MM.1S (cell line): ENCODE measurements around the gene SUCO.
"Not testable (repeated sequence)": the region's sequence is repeated elsewhere in the genome, so short reads cannot be mapped to it uniquely, and the experiment has no call there.

Source experiments
- DNase-seq: peaks from one replicate; pipeline ENCODE4 v3.0.0-alpha.2; 2015
- H2AFZ ChIP-seq: fragments of 300-600 bp; sonication (generic); 2 replicates; pipeline ENCODE4 v1.6.0; 2016; ENCODE audit warnings: antibody characterized with exemption, low read length
- H3F3A ChIP-seq: fragments of 300-600 bp; sonication (generic); 2 replicates; pipeline ENCODE4 v1.6.1; 2016; ENCODE audit warnings: mild to moderate bottlenecking, antibody characterized with exemption, low read length, moderate library complexity, mixed read lengths; ENCODE audit not compliant: insufficient read depth
- H3K27ac ChIP-seq: fragments of 300-600 bp; sonication (generic); 2 replicates; pipeline ENCODE4 v1.5.1; 2016; ENCODE audit warnings: mild to moderate bottlenecking, low read length
- H3K27me3 ChIP-seq: fragments of 300-600 bp; sonication (generic); replicated peaks from 2 replicates; pipeline ENCODE4 v1.6.0; 2016; ENCODE audit warnings: low read length; ENCODE audit not compliant: insufficient read depth
- H3K36me3 ChIP-seq: fragments of 300-600 bp; sonication (generic); replicated peaks from 2 replicates; pipeline ENCODE4 v1.6.1; 2016; ENCODE audit warnings: mild to moderate bottlenecking, low read length, mixed read lengths; ENCODE audit not compliant: insufficient read depth
- H3K4me1 ChIP-seq: fragments of 300-600 bp; sonication (generic); 2 replicates; pipeline ENCODE4 v1.6.1; 2016; ENCODE audit warnings: low read length, mixed read lengths
- H3K4me2 ChIP-seq: fragments of 300-600 bp; sonication (generic); 2 replicates; pipeline ENCODE4 v1.6.0; 2016; ENCODE audit warnings: low read depth, low read length
- H3K4me3 ChIP-seq: fragments of 300-600 bp; sonication (generic); 2 replicates; pipeline ENCODE4 v1.5.1; 2016; ENCODE audit warnings: low read length, mixed read lengths
- H3K79me2 ChIP-seq: fragments of 300-600 bp; sonication (generic); 2 replicates; pipeline ENCODE4 v1.6.1; 2016; ENCODE audit warnings: mixed run types, low read length, mixed read lengths
- H3K9ac ChIP-seq: fragments of 300-600 bp; sonication (generic); 2 replicates; pipeline ENCODE4 v1.6.1; 2016; ENCODE audit warnings: low read length, mixed read lengths
- H3K9me2 ChIP-seq: fragments of 300-600 bp; sonication (generic); replicated peaks from 2 replicates; pipeline ENCODE4 v1.6.1; 2016; ENCODE audit warnings: mild to moderate bottlenecking, low read length, mixed read lengths; ENCODE audit not compliant: insufficient read depth
- H3K9me3 ChIP-seq: fragments of 300-600 bp; sonication (generic); replicated peaks from 2 replicates; pipeline ENCODE4 v1.6.1; 2016; ENCODE audit warnings: mild to moderate bottlenecking, low read length, mixed read lengths; ENCODE audit not compliant: insufficient read depth
- H4K20me1 ChIP-seq: fragments of 300-600 bp; sonication (generic); 2 replicates; pipeline ENCODE4 v1.6.1; 2016; ENCODE audit warnings: mild to moderate bottlenecking, low read length, moderate library complexity, mixed read lengths; ENCODE audit not compliant: insufficient read depth
- EZH2 ChIP-seq: fragments of 300-600 bp; sonication (generic); optimal IDR thresholded peaks from 2 replicates; pipeline ENCODE3; 2017; ENCODE audit warnings: low read depth, mild to moderate bottlenecking, antibody characterized with exemption, low read length, mixed read lengths
- EZH2phosphoT487 ChIP-seq: fragments of 300-600 bp; sonication (generic); IDR thresholded peaks from 2 replicates; pipeline ENCODE4 v1.6.1; 2018; ENCODE audit warnings: antibody characterized with exemption, low read length
- TF ChIP-seq, protein P1 (sequence below): fragments of 300-600 bp; sonication (generic); IDR thresholded peaks from 2 replicates; pipeline ENCODE4 v1.5.1; 2016; ENCODE audit warnings: antibody characterized with exemption, low read length, mixed read lengths

Gene SUCO

GRCh38 chr1:172616636-172617035 lies 83.7 kb downstream of the SUCO start:
- H3K27me3 ChIP-seq, result no peaks in the 10 kb centered on the region
- H4K20me1 ChIP-seq, result no peaks in the 10 kb centered on the region
- H3F3A ChIP-seq, result no peaks in the 10 kb centered on the region
- TF ChIP-seq, protein P1, sequence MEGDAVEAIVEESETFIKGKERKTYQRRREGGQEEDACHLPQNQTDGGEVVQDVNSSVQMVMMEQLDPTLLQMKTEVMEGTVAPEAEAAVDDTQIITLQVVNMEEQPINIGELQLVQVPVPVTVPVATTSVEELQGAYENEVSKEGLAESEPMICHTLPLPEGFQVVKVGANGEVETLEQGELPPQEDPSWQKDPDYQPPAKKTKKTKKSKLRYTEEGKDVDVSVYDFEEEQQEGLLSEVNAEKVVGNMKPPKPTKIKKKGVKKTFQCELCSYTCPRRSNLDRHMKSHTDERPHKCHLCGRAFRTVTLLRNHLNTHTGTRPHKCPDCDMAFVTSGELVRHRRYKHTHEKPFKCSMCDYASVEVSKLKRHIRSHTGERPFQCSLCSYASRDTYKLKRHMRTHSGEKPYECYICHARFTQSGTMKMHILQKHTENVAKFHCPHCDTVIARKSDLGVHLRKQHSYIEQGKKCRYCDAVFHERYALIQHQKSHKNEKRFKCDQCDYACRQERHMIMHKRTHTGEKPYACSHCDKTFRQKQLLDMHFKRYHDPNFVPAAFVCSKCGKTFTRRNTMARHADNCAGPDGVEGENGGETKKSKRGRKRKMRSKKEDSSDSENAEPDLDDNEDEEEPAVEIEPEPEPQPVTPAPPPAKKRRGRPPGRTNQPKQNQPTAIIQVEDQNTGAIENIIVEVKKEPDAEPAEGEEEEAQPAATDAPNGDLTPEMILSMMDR, result no peak
- TF ChIP-seq EZH2, result no peak
- TF ChIP-seq EZH2phosphoT487, result no peak
- H3K4me1 ChIP-seq, result no peaks in the 10 kb centered on the region
- no peak overlapping the region for H3K27ac ChIP-seq
- H2AFZ ChIP-seq, result no peak overlapping the region
- no peaks in the 10 kb centered on the region for H3K9me3 ChIP-seq
- no peaks in the 10 kb centered on the region for H3K36me3 ChIP-seq
- H3K4me2 ChIP-seq, result no peak overlapping the region
- no peaks in the 10 kb centered on the region for H3K79me2 ChIP-seq
- H3K4me3 ChIP-seq, result no peak overlapping the region
- H3K9me2 ChIP-seq, result no peaks in the 10 kb centered on the region
- no peak overlapping the region for H3K9ac ChIP-seq
- no peak for DNase-seq

GRCh38 chr1:172620603-172621002 lies 87.7 kb downstream of the SUCO start:
- not testable (repeated sequence) for H3K9ac ChIP-seq, H3K36me3 ChIP-seq, H3K4me2 ChIP-seq, H3F3A ChIP-seq, H3K27me3 ChIP-seq, DNase-seq, H3K4me3 ChIP-seq, H2AFZ ChIP-seq, H3K9me3 ChIP-seq, H3K27ac ChIP-seq, H3K4me1 ChIP-seq, H4K20me1 ChIP-seq, H3K79me2 ChIP-seq, H3K9me2 ChIP-seq

- no peak overlapping the region for H3K27ac ChIP-seq
- DNase-seq, result no peak
- no peaks in the 10 kb centered on the region for H3K27me3 ChIP-seq
- no peaks in the 10 kb centered on the region for H3K36me3 ChIP-seq
- no peaks in the 10 kb centered on the region for H3K79me2 ChIP-seq
- H2AFZ ChIP-seq, result no peak overlapping the region
- H3K4me2 ChIP-seq, result no peak overlapping the region
- H3K9ac ChIP-seq, result no peak overlapping the region
- no peak overlapping the region for H3K4me3 ChIP-seq
- H3K9me3 ChIP-seq, result no peaks in the 10 kb centered on the region
- TF ChIP-seq, protein P1, result no peak
- TF ChIP-seq EZH2 (no peak), EZH2phosphoT487 (no peak)
- no peaks in the 10 kb centered on the region for H3K9me2 ChIP-seq
- no peaks in the 10 kb centered on the region for H4K20me1 ChIP-seq
- H3F3A ChIP-seq, result no peaks in the 10 kb centered on the region
- H3K4me1 ChIP-seq, result no peaks in the 10 kb centered on the region
These were observed 89.6 kb downstream of the SUCO start for GRCh38 chr1:172622541-172622940.

DNA sequence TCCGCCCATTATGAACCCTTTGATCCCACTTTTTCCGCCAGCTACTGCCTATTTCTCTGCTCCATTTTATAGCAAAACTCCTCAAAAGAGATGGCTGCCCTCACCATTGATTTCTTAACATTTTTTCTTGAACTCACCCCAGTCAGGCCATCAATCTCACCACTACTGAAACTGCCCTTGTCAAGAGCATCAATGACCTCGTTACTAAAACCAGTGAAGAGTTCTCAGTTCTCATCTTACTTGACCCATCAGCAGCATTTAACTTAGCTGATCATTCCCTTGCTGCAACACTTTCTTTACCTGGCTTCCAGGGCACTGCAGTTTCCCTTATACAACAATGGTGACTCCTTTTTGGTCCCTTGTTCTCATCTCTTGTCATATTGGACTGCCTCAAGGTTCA lies 90.8 kb downstream of the SUCO start:
- Histone ChIP-seq H3K9me3 (no peaks in the 10 kb centered on the region), H3K4me3 (no peak overlapping the region), H3K4me1 (no peaks in the 10 kb centered on the region), H3K9ac (no peak overlapping the region), H3F3A (no peaks in the 10 kb centered on the region), H4K20me1 (no peaks in the 10 kb centered on the region), H3K4me2 (no peak overlapping the region), H3K36me3 (no peaks in the 10 kb centered on the region), H2AFZ (no peak overlapping the region), H3K9me2 (no peaks in the 10 kb centered on the region), H3K79me2 (no peaks in the 10 kb centered on the region), H3K27me3 (no peaks in the 10 kb centered on the region), H3K27ac (no peak overlapping the region)
- TF ChIP-seq EZH2phosphoT487, result no peak
- no peak for DNase-seq
